ENCODE measurements around the gene CACNA1I. TPM values are rescaled to one million over a fixed set of nuclear protein-coding genes. Genes with fewer than 3 reads are reported as not detected.
A peak's percentile ranks its signal among the peaks of the same experiment; 100 is the strongest.

Gene CACNA1I
- total RNA-seq, 3 donors from 2014 or later (not counting 1 experiment from before 2014, with no cell fraction given): 0.05 to 0.83 (median 0.72) TPM

- no peak overlapping the region for H3K27ac Mint-ChIP-seq
- H3K9me3 Mint-ChIP-seq: no peaks in the 10 kb centered on the region
- no peaks in the 10 kb centered on the region for H3K36me3 Mint-ChIP-seq
- peaks cover 0 to 4% of the 10 kb centered on the region in 2 donors for H3K27me3 Mint-ChIP-seq (ENCODE audit: low read depth in 2 of 2)
- intact Hi-C loops (cut with micrococcal nuclease): loop anchor here (10.0 kb wide), 1 partner anchor 1108 kb away; no protein-coding TSS in a partner anchor
- H3K4me3 ChIP-seq (ENCODE audit: low read length): no peak overlapping the region
- no peaks in the 10 kb centered on the region for H3K9me3 ChIP-seq (ENCODE audit: control insufficient read depth, insufficient read depth, low read length)
- 79% methylated on average over 8 of the region's 8 CpGs for whole genome bisulfite sequencing (ENCODE audit: insufficient coverage)
- no peaks in the 10 kb centered on the region for H3K27me3 ChIP-seq (ENCODE audit: control insufficient read depth, insufficient read depth, low read length)
- H3K4me3 Mint-ChIP-seq: no peak overlapping the region
- ATAC-seq: no peak
- DNase-seq: no peak
- H3K4me1 ChIP-seq (ENCODE audit: control insufficient read depth, insufficient read depth, low read length): peaks cover 12% of the 10 kb centered on the region
- peaks cover 5 to 15% of the 10 kb centered on the region in 2 donors for H3K4me1 Mint-ChIP-seq
- no peak overlapping the region for H3K27ac ChIP-seq (ENCODE audit: low read length)
- no peaks in the 10 kb centered on the region for H3K36me3 ChIP-seq (ENCODE audit: control insufficient read depth, insufficient read depth, low read length)
- TF ChIP-seq, protein P1, sequence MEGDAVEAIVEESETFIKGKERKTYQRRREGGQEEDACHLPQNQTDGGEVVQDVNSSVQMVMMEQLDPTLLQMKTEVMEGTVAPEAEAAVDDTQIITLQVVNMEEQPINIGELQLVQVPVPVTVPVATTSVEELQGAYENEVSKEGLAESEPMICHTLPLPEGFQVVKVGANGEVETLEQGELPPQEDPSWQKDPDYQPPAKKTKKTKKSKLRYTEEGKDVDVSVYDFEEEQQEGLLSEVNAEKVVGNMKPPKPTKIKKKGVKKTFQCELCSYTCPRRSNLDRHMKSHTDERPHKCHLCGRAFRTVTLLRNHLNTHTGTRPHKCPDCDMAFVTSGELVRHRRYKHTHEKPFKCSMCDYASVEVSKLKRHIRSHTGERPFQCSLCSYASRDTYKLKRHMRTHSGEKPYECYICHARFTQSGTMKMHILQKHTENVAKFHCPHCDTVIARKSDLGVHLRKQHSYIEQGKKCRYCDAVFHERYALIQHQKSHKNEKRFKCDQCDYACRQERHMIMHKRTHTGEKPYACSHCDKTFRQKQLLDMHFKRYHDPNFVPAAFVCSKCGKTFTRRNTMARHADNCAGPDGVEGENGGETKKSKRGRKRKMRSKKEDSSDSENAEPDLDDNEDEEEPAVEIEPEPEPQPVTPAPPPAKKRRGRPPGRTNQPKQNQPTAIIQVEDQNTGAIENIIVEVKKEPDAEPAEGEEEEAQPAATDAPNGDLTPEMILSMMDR (IDR thresholded peaks at IDR 0.05): no peak
Observed at GRCh38 chr22:39536711-39537110, 33.8 kb upstream of the CACNA1I start.

GRCh38 chr22:39537975-39538374 lies 32.6 kb upstream of the CACNA1I start:
- no peaks in the 10 kb centered on the region for H3K36me3 ChIP-seq (ENCODE audit: control insufficient read depth, insufficient read depth, low read length)
- intact Hi-C loops (cut with micrococcal nuclease): loop anchor here (10.0 kb wide), 1 partner anchor 1107 kb away; no protein-coding TSS in a partner anchor
- ATAC-seq: no peak
- Mint-ChIP-seq H3K27me3 (ENCODE audit: low read depth in 2 of 2) (peaks cover 0 to 4% of the 10 kb centered on the region in 2 donors), H3K4me3 (no peak overlapping the region), H3K4me1 (peaks cover 0 to 4% of the 10 kb centered on the region in 2 donors), H3K9me3 (no peaks in the 10 kb centered on the region), H3K27ac (no peak overlapping the region), H3K36me3 (no peaks in the 10 kb centered on the region)
- no peaks in the 10 kb centered on the region for H3K27me3 ChIP-seq (ENCODE audit: control insufficient read depth, insufficient read depth, low read length)
- WGBS (ENCODE audit: insufficient coverage): no CpG with 5 or more reads among the region's 2 CpGs
- no peak overlapping the region for H3K4me3 ChIP-seq (ENCODE audit: low read length)
- TF ChIP-seq, protein P1 (IDR thresholded peaks at IDR 0.05): no peak
- no peaks in the 10 kb centered on the region for H3K9me3 ChIP-seq (ENCODE audit: control insufficient read depth, insufficient read depth, low read length)
- DNase-seq: no peak
- H3K4me1 ChIP-seq (ENCODE audit: control insufficient read depth, insufficient read depth, low read length): peaks cover 8% of the 10 kb centered on the region
- no peak overlapping the region for H3K27ac ChIP-seq (ENCODE audit: low read length)

- DNase-seq (peak in 1 of 2 donors; percentile 57), ATAC-seq (peak in 1 of 3 donors; percentile 39)
- Histone ChIP-seq H3K4me1 (ENCODE audit: control insufficient read depth, insufficient read depth, low read length) (peaks cover 22% of the 10 kb centered on the region), H3K27ac (ENCODE audit: low read length) (no peak overlapping the region), H3K9me3 (ENCODE audit: control insufficient read depth, insufficient read depth, low read length) (no peaks in the 10 kb centered on the region), H3K36me3 (ENCODE audit: control insufficient read depth, insufficient read depth, low read length) (no peaks in the 10 kb centered on the region), H3K4me3 (ENCODE audit: low read length) (no peak overlapping the region), H3K27me3 (ENCODE audit: control insufficient read depth, insufficient read depth, low read length) (peaks cover 5% of the 10 kb centered on the region)
- TF ChIP-seq, protein P1 (IDR thresholded peaks at IDR 0.05): no peak
- H3K4me3 Mint-ChIP-seq: no peak overlapping the region
- no peaks in the 10 kb centered on the region for H3K36me3 Mint-ChIP-seq
- 24% methylated on average over 11 of the region's 11 CpGs for WGBS (ENCODE audit: insufficient coverage)
- no peak overlapping the region for H3K27ac Mint-ChIP-seq
- peaks cover 18 to 20% of the 10 kb centered on the region in 2 donors for H3K4me1 Mint-ChIP-seq
- no peaks in the 10 kb centered on the region for H3K9me3 Mint-ChIP-seq
- intact Hi-C loops (cut with micrococcal nuclease): no loop called here
- peaks cover 19 to 26% of the 10 kb centered on the region in 2 donors for H3K27me3 Mint-ChIP-seq (ENCODE audit: low read depth in 2 of 2)
Observed at GRCh38 chr22:39543095-39543494, 27.5 kb upstream of the CACNA1I start.

Measured in natural killer cell (primary cell).